CD4-positive, CD25-positive, alpha-beta regulatory T cell (primary cell): Measurements from ENCODE around the gene ZKSCAN1. TPM values are rescaled to one million over a fixed set of nuclear protein-coding genes. Genes with fewer than 3 reads are reported as not detected.

ENCODE experiments used
- ATAC-seq, 2 donors: fragments of 150-1000 bp; cut with Tn5 transposase; one replicate each; pipeline ENCODE4 v1.10.0; 2021; ENCODE audit warnings: low read depth in 2 of 2, moderate number of reproducible peaks in 2 of 2, moderate library complexity in 1 of 2
- DNase-seq, 3 donors: peaks; one replicate each; pipeline versions ENCODE4 v3.0.0 to v3.0.0-alpha.2; 2012 to 2022; ENCODE audit warnings: mixed read lengths in 1 of 3
- H3K27ac ChIP-seq: one replicate; pipeline ENCODE4 v1.7.0; 2013; ENCODE audit warnings: mild to moderate bottlenecking, low read length; ENCODE audit not compliant: insufficient read depth, poor library complexity, severe bottlenecking
- H3K27me3 ChIP-seq: one replicate; pipeline ENCODE4 v1.7.0; 2013; ENCODE audit warnings: low read length; ENCODE audit not compliant: control insufficient read depth, insufficient read depth
- H3K36me3 ChIP-seq: one replicate; pipeline ENCODE4 v1.7.0; 2013; ENCODE audit warnings: mild to moderate bottlenecking, low read length, moderate library complexity; ENCODE audit not compliant: control insufficient read depth, insufficient read depth
- H3K4me1 ChIP-seq: 2 replicates; pipeline ENCODE4 v1.7.0; 2013; ENCODE audit warnings: mild to moderate bottlenecking, low read length; ENCODE audit not compliant: insufficient read depth, control insufficient read depth, poor library complexity, severe bottlenecking
- H3K4me3 ChIP-seq: one replicate; pipeline ENCODE4 v1.7.0; 2013; ENCODE audit warnings: low read depth, mild to moderate bottlenecking, low read length, moderate library complexity
- H3K9me3 ChIP-seq, 2 experiments: 1 replicate in 1 of 2; 2 replicates in 1 of 2; pipeline ENCODE4 v1.7.0; 2013; ENCODE audit warnings: low read length in 2 of 2, mild to moderate bottlenecking in 1 of 2, moderate library complexity in 1 of 2; ENCODE audit not compliant: control insufficient read depth in 2 of 2
- H3K27ac Mint-ChIP-seq, 3 donors: one replicate each; pipeline ENCODE4 v1.8.0; 2020 to 2022; ENCODE audit warnings: mild to moderate bottlenecking in 3 of 3, mixed read lengths in 3 of 3, moderate library complexity in 2 of 3
- H3K27me3 Mint-ChIP-seq: one replicate; pipeline ENCODE4 v1.8.0; 2022; ENCODE audit warnings: mild to moderate bottlenecking, mixed read lengths
- H3K36me3 Mint-ChIP-seq: one replicate; pipeline ENCODE4 v1.8.0; 2020; ENCODE audit warnings: mixed read lengths
- H3K4me1 Mint-ChIP-seq, 4 donors: one replicate each; pipeline ENCODE4 v1.8.0; 2020 to 2022; ENCODE audit warnings: mixed read lengths in 4 of 4, mild to moderate bottlenecking in 1 of 4
- H3K4me3 Mint-ChIP-seq, 4 donors: one replicate each; pipeline ENCODE4 v1.8.0; 2020 to 2022; ENCODE audit warnings: mild to moderate bottlenecking in 4 of 4, mixed read lengths in 4 of 4, moderate library complexity in 3 of 4
- H3K9me3 Mint-ChIP-seq, 7 donors: one replicate each; pipeline ENCODE4 v1.8.0; 2020 to 2022; ENCODE audit warnings: mixed read lengths in 7 of 7, mild to moderate bottlenecking in 3 of 7, moderate library complexity in 2 of 7
- polyA plus RNA-seq, 4 donors: library from polyadenylated mRNA; unstranded; fragments of 300-500 nt; fragmentation: Illumina TruSeq; gene quantifications; one replicate each; pipeline ENCODE4 v1.2.3, GENCODE V29; 2021
- total RNA-seq: library from RNA; stranded (reverse); gene quantifications from one replicate; pipeline ENCODE4 v1.2.3, GENCODE V29; 2022

Gene ZKSCAN1
- total and polyA plus RNA-seq, 5 donors from 2014 or later, result 21.6 to 57.8 (median 27.2) TPM

GRCh38 chr7:100090527-100091410 lies 75.4 kb downstream of the ZKSCAN1 start:
- no peak for ATAC-seq
- H3K9me3 ChIP-seq, result no peaks in the 10 kb centered on the region
- peaks cover 47% of the 10 kb centered on the region for H3K36me3 Mint-ChIP-seq
- H3K4me1 ChIP-seq, result peaks cover 17% of the 10 kb centered on the region
- H3K27me3 Mint-ChIP-seq, result peaks cover 10% of the 10 kb centered on the region
- H3K27me3 ChIP-seq, result no peaks in the 10 kb centered on the region
- no peaks in the 10 kb centered on the region for H3K9me3 Mint-ChIP-seq
- peaks cover 0 to 42% (median 12%) of the 10 kb centered on the region in 4 donors for H3K4me1 Mint-ChIP-seq
- H3K27ac ChIP-seq, result no peak overlapping the region
- H3K36me3 ChIP-seq, result peaks cover 50% of the 10 kb centered on the region
- H3K4me3 Mint-ChIP-seq, result peak overlapping the region; percentile 89 to 95 (median 94)
- H3K27ac Mint-ChIP-seq, result peak overlapping the region in 1 of 3 donors; percentile 56
- no peak for DNase-seq
- no peak overlapping the region for H3K4me3 ChIP-seq

Other genes starting within 250 kb of the ZKSCAN1 start
- not detected for gene CYP3A4, start 231.4 kb upstream of the ZKSCAN1 start, total RNA-seq
- not detected for gene CYP3A4, start 231.4 kb upstream of the ZKSCAN1 start, polyA plus RNA-seq
- gene CYP3A43, start 187.6 kb upstream of the ZKSCAN1 start, total RNA-seq, result not detected
- not detected for gene CYP3A43, start 187.6 kb upstream of the ZKSCAN1 start, polyA plus RNA-seq
- 0.99 TPM for gene OR2AE1, start 138.6 kb upstream of the ZKSCAN1 start, total RNA-seq
- not detected for gene OR2AE1, start 138.6 kb upstream of the ZKSCAN1 start, polyA plus RNA-seq
- 28.6 TPM for gene TRIM4, start 96.1 kb upstream of the ZKSCAN1 start, total RNA-seq
- gene TRIM4, start 96.1 kb upstream of the ZKSCAN1 start, polyA plus RNA-seq, result 10 to 100 TPM; 21.3 to 32.6 (median 27.8) TPM
- 0.35 TPM for gene GJC3, start 86.0 kb upstream of the ZKSCAN1 start, total RNA-seq
- 1 to 10 TPM in 3 of 4 donors, under 1 TPM in 1; 1.00 to 3.0 (median 1.5) TPM for gene GJC3, start 86.0 kb upstream of the ZKSCAN1 start, polyA plus RNA-seq
- not detected for gene AZGP1, start 39.6 kb upstream of the ZKSCAN1 start, total RNA-seq
- not detected for gene AZGP1, start 39.6 kb upstream of the ZKSCAN1 start, polyA plus RNA-seq
- 6.0 TPM for gene ZSCAN21, start 34.2 kb downstream of the ZKSCAN1 start, total RNA-seq
- 1 to 10 TPM; 5.1 to 9.8 (median 8.6) TPM for gene ZSCAN21, start 34.2 kb downstream of the ZKSCAN1 start, polyA plus RNA-seq
- 29.2 TPM for gene ZNF3, start 66.1 kb downstream of the ZKSCAN1 start, total RNA-seq
- 10 to 100 TPM; 13.4 to 27.6 (median 20.7) TPM for gene ZNF3, start 66.1 kb downstream of the ZKSCAN1 start, polyA plus RNA-seq
- 74.4 TPM for gene COPS6, start 73.4 kb downstream of the ZKSCAN1 start, total RNA-seq
- gene COPS6, start 73.4 kb downstream of the ZKSCAN1 start, polyA plus RNA-seq, result 100 to 1,000 TPM; 123 to 180 (median 144) TPM
- gene MCM7, start 85.8 kb downstream of the ZKSCAN1 start, total RNA-seq, result 82.0 TPM
- 10 to 100 TPM; 31.2 to 45.2 (median 35.8) TPM for gene MCM7, start 85.8 kb downstream of the ZKSCAN1 start, polyA plus RNA-seq
- 5.6 TPM for gene AP4M1, start 86.0 kb downstream of the ZKSCAN1 start, total RNA-seq
- gene AP4M1, start 86.0 kb downstream of the ZKSCAN1 start, polyA plus RNA-seq, result 1 to 10 TPM; 2.6 to 6.4 (median 4.3) TPM
- 47.1 TPM for gene TAF6, start 103.8 kb downstream of the ZKSCAN1 start, total RNA-seq
- gene TAF6, start 103.8 kb downstream of the ZKSCAN1 start, polyA plus RNA-seq, result 10 to 100 TPM; 17.9 to 24.5 (median 21.9) TPM
- 20.7 TPM for gene CNPY4, start 104.0 kb downstream of the ZKSCAN1 start, total RNA-seq
- 10 to 100 TPM; 14.1 to 20.6 (median 17.6) TPM for gene CNPY4, start 104.0 kb downstream of the ZKSCAN1 start, polyA plus RNA-seq
- 4.0 TPM for gene MBLAC1, start 111.4 kb downstream of the ZKSCAN1 start, total RNA-seq
- 1 to 10 TPM; 1.6 to 3.8 (median 2.3) TPM for gene MBLAC1, start 111.4 kb downstream of the ZKSCAN1 start, polyA plus RNA-seq
- 136 TPM for gene LAMTOR4, start 133.3 kb downstream of the ZKSCAN1 start, total RNA-seq
- 100 to 1,000 TPM; 450 to 474 (median 465) TPM for gene LAMTOR4, start 133.3 kb downstream of the ZKSCAN1 start, polyA plus RNA-seq
- 54.6 TPM for gene TRAPPC14, start 143.1 kb downstream of the ZKSCAN1 start, total RNA-seq
- 1 to 10 TPM; 2.3 to 4.3 (median 3.9) TPM for gene TRAPPC14, start 143.1 kb downstream of the ZKSCAN1 start, polyA plus RNA-seq
- 6.1 TPM for gene GAL3ST4, start 153.0 kb downstream of the ZKSCAN1 start, total RNA-seq
- gene GAL3ST4, start 153.0 kb downstream of the ZKSCAN1 start, polyA plus RNA-seq, result 1 to 10 TPM; 2.6 to 7.7 (median 5.3) TPM
- 7.0 TPM for gene GPC2, start 161.8 kb downstream of the ZKSCAN1 start, total RNA-seq
- gene GPC2, start 161.8 kb downstream of the ZKSCAN1 start, polyA plus RNA-seq, result under 1 TPM in 3 of 4 donors, not detected in 1; 0.16 to 0.27 (median 0.23) TPM
- gene STAG3, start 162.3 kb downstream of the ZKSCAN1 start, total RNA-seq, result 6.2 TPM
- 1 to 10 TPM in 1 of 4 donors, under 1 TPM in 3; 0.53 to 4.0 (median 0.77) TPM for gene STAG3, start 162.3 kb downstream of the ZKSCAN1 start, polyA plus RNA-seq
- gene PVRIG, start 204.4 kb downstream of the ZKSCAN1 start, total RNA-seq, result 46.3 TPM
- 100 to 1,000 TPM in 2 of 4 donors, 10 to 100 TPM in 2; 89.0 to 126 (median 97.6) TPM for gene PVRIG, start 204.4 kb downstream of the ZKSCAN1 start, polyA plus RNA-seq